ENCODE measurements around the gene SLAMF8.

DNA sequence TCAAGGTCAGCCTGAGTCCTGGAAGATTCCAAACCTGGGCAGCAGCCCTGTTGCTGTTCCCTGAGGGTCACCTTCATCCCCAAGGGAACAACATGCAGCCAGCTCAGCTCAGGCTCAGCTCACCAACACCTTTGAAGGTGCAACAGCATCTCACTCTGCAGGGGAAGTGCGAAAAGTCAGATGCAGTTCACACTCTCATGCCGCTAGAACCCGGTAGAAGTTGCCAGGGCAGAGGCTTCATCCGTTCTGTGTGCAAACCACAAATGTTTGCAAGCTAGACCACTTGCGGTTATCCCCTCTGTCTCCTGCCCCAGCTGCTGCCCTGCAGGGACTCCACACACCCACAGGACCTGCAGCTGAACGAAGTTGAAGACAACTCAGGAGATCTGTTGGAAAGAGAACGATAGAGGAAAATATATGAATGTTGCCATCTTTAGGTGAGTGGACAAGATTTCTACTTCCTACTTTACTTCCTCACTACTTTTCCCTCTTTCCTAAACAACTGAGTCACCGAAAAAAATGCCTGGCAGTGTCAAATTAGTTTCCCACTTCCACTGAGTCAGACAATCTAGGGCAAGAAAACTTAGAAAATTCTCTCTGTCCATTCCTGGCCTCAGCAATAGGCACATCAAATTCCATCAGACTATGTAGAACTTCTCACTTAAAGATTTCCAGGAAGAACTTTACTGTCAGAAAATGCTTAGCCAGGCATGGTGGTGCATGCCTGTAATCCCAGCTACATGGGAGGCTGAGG lies 26.3 kb upstream of the SLAMF8 start:
- TF ChIP-seq SMC3 (conservative IDR thresholded peaks at IDR 0.05; ENCODE audit: poor library complexity), result no peak
- TF ChIP-seq EP300 (conservative IDR thresholded peaks at IDR 0.05; ENCODE audit: poor library complexity, severe bottlenecking), result no peak
- no peak for TF ChIP-seq CTCF (IDR thresholded peaks at IDR 0.05; ENCODE audit: poor library complexity, severe bottlenecking)

Measured in neural cell (in vitro differentiated cells).